Measurements from ENCODE around the gene ZBTB7B.
"Not testable (repeated sequence)": the region's sequence is repeated elsewhere in the genome, so short reads cannot be mapped to it uniquely, and the experiment has no call there.

ZBTB7B gene

DNA sequence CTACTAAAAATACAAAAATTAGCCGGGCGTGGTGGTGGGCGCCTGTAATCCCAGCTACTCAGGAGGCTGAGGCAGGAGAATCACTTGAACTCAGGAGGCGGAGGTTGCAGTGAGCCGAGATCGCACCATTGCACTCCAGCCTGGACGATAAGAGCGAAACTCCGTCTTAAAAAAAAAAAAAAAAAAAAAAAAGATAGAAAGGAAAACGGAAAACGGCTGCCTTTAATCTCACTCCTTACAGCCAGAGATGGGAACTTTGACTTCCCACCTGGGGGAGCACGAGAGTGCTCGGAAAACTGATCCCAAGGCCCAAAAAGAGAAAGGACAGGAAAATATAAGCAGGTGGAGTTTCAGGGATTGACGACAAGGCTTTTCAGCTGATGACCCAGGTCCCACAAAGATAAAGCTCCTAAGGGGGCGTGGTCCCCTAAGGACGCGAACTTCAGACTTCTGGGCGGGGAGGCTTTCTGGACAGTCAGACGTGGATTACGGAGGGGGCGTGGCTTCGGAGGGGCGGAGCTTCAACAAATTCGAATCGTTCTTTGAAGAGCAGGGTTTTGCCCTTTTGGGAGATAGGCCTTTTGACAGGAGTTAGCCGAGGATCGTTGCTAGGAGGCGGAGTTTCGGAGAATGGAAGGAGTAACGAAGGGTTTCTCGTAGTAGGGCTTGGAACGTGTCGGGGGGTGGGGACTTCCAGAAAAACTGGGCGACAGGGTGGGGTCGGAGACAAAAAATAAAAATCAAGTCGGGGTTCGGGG lies 29.1 kb upstream of the ZBTB7B start:
- TF ChIP-seq, protein P1, sequence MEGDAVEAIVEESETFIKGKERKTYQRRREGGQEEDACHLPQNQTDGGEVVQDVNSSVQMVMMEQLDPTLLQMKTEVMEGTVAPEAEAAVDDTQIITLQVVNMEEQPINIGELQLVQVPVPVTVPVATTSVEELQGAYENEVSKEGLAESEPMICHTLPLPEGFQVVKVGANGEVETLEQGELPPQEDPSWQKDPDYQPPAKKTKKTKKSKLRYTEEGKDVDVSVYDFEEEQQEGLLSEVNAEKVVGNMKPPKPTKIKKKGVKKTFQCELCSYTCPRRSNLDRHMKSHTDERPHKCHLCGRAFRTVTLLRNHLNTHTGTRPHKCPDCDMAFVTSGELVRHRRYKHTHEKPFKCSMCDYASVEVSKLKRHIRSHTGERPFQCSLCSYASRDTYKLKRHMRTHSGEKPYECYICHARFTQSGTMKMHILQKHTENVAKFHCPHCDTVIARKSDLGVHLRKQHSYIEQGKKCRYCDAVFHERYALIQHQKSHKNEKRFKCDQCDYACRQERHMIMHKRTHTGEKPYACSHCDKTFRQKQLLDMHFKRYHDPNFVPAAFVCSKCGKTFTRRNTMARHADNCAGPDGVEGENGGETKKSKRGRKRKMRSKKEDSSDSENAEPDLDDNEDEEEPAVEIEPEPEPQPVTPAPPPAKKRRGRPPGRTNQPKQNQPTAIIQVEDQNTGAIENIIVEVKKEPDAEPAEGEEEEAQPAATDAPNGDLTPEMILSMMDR (conservative IDR thresholded peaks at IDR 0.05; ENCODE audit: low read depth, low read length), result peak; percentile 43
- H3K4me3 ChIP-seq (ENCODE audit: low read depth, low read length), result peak overlapping the region; percentile 83
- DNase-seq (ENCODE audit: low read depth), result peak; percentile 98

DNA sequence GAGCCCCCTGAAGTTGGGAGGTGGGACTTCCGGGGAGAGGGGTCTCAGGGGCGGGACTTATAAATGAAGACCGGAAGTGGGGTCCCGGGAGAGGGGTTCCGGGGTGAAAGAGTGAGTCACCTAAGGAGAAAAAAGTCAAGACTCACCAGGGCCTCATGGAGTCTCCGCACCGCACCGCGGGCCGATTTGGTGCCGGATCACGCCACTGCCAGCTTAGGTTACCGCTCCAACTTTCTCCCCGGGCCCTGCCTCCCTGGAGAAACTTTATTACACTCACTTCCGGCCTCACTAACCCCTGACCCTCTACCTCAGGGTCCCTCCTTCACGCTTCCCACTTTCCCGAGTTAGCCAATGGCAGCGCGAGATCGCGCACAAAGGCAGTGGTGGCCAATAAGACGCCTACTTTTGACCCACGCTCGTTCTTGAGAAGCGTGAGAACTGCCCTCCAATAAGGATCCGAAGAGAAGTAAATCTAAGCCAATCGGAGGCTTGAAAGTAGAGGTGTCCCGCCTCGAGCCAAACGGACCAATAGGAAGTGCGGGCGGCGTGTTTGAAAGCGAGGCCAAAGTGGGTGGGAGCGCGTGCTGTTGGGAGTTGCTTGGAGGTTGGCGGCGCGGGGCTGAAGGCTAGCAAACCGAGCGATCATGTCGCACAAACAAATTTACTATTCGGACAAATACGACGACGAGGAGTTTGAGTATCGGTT lies 28.3 kb upstream of the ZBTB7B start, which contains the start of gene CKS1B:
Gene CKS1B (plus strand): TSS at position 580 of the 706 bp plus-strand sequence. CDS start 65 bp downstream, at position 645.
- TF ChIP-seq, protein P1 (conservative IDR thresholded peaks at IDR 0.05; ENCODE audit: low read depth, low read length), result no peak
- H3K4me3 ChIP-seq (ENCODE audit: low read depth, low read length), result peak within 1 kb of the TSS; percentile 83
- DNase-seq (ENCODE audit: low read depth), result peak; percentile 100

DNA sequence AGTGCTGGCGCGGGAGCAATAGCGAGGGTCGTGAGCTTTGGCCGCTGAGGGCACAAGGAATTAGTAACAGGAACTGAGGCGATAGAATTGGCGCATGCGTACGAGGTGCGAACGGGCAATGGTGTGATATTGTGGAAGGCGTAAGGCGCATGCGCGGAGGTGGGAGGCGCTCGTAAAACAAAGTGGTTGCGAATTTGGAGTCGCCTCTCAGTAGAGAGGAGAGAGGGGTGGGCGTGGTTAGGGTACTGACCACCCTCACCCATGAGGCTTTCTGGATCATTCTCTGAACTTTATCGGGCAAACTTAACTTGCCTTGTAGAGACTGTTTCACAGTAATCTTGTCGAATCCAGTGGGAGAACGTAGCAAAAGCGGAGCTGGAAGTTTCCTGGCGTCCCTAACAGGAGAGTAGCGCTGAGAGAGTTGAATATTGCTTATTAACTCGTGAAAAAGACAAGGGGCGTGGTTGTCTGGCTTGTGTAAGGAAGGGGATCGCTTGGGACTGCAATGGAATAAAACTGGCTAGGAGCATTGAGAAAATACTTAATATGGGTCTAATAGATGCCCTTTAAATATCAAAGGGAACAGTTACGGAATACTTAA lies 27.7 kb upstream of the ZBTB7B start:
- peak; percentile 96 for DNase-seq (ENCODE audit: low read depth)
- TF ChIP-seq, protein P1 (conservative IDR thresholded peaks at IDR 0.05; ENCODE audit: low read depth, low read length), result no peak
- H3K4me3 ChIP-seq (ENCODE audit: low read depth, low read length), result peak overlapping the region; percentile 71

DNA sequence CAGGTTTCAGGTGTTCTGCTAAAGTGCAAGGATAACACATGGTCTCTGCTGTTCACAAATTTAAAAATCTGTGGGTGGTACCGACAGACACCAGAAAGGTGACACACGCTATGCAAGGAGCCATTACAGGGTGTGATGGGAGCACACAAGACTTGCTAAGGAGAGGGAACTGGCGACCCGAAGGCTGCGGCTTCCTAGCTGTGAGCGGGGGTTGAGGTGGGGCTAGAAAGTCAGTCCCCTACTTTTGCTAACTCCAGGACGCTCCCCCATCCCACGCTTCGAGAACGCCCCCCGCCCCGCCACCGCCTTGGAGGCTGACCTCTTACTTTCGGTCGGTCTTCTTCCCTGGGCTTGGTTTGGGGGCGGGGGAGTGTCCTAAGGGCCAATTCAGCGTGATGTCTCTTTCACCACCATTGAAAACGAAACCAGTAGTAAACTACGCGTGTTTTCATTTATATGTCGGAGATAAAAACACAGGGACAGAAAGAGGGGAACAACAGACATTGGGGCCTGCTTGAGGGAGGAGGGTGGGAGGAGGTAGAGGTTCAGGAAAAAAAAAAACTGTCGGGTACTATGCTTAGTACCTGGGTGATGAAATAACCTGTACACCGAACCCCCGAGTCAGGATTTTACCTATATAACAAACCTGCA lies 27.1 kb upstream of the ZBTB7B start:
- TF ChIP-seq, protein P1 (conservative IDR thresholded peaks at IDR 0.05; ENCODE audit: low read depth, low read length), result no peak
- DNase-seq (ENCODE audit: low read depth), result peak; percentile 72

DNA sequence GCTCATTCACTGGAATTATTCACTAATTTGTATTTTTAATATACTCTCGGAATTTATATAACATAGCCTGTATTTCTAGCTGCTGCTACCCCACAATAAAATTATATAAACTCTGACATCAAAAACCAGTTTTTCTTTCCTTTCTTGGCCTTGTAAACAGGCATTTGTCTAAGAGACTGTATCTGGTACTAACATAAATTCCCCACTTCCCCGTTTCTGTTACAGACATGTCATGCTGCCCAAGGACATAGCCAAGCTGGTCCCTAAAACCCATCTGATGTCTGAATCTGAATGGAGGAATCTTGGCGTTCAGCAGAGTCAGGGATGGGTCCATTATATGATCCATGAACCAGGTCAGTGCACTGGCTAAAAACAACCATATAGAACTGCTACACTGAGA lies 24.8 kb upstream of the ZBTB7B start:
- not testable (repeated sequence) for DNase-seq (ENCODE audit: low read depth); H3K4me3 ChIP-seq (ENCODE audit: low read depth, low read length)

More for the DNA sequence above, 27.1 kb upstream of the ZBTB7B start:
- peak overlapping the region; percentile 71 for H3K4me3 ChIP-seq (ENCODE audit: low read depth, low read length)

DNA sequence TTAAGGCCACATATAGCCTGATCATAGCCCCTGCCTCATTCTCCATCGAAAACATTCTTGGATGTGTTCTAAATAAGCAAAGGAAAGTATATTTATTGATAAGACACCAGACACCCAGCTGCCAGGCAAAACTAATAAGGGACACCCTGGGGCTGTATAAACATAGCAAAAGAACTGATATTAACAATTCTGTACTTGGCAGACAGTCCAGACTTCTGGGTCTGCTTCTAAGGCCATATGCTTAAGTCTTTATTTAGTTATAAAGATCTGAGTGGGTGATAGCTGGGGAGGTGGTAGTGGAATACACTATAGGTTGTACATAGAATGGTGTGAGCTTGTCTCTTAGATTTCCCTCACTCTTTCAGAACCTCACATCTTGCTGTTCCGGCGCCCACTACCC lies 24.2 kb upstream of the ZBTB7B start:
- DNase-seq (ENCODE audit: low read depth), result no peak
- TF ChIP-seq, protein P1 (conservative IDR thresholded peaks at IDR 0.05; ENCODE audit: low read depth, low read length), result no peak

DNA sequence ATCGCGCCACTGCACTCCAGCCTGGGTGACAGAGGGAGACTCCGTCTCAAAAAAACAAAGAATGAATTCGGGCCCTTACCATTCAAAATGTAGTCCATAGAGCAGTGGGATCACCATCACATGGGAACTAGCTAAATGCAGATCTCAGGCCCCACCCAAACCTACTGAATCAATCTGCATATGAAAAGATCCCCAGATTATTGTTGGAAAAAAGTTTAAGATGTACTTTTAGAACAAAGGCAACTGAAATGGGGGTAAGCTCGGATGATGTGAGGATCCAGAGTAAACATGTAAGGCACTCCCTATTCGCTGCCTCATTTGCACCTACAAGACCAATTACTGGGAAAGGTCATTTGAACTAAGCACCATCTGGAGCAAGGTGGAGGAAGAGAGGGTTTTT lies 20.3 kb upstream of the ZBTB7B start:
- TF ChIP-seq, protein P1 (conservative IDR thresholded peaks at IDR 0.05; ENCODE audit: low read depth, low read length), result no peak
- no peak for DNase-seq (ENCODE audit: low read depth)
- peak overlapping the region; percentile 17 for H3K4me3 ChIP-seq (ENCODE audit: low read depth, low read length)

More for the DNA sequence above, 24.2 kb upstream of the ZBTB7B start:
- no peak overlapping the region for H3K4me3 ChIP-seq (ENCODE audit: low read depth, low read length)
